AG09309 (cell line): ENCODE results near the gene METAP1.

ENCODE experiments used
- DNase-seq: peaks from one replicate; pipeline ENCODE4 v3.0.0-alpha.2; 2010; ENCODE audit warnings: low read depth
- H3K4me3 ChIP-seq: 2 replicates; pipeline ENCODE4 v1.5.1; 2011; ENCODE audit warnings: mild to moderate bottlenecking, low read depth, low read length, moderate library complexity; ENCODE audit not compliant: control insufficient read depth
- CTCF ChIP-seq: IDR thresholded peaks from 2 replicates; pipeline ENCODE4 v1.5.1; 2011; ENCODE audit warnings: mild to moderate bottlenecking, low read depth, low read length, inconsistent platforms; ENCODE audit not compliant: insufficient read depth, control insufficient read depth; ENCODE audit errors: missing control alignments

METAP1 gene

GRCh38 chr4:98959411-98959810 lies 36.1 kb upstream of the METAP1 start:
- no peak overlapping the region for H3K4me3 ChIP-seq
- TF ChIP-seq CTCF: no peak
- no peak for DNase-seq

- no peak for DNase-seq
- H3K4me3 ChIP-seq: no peak overlapping the region
- TF ChIP-seq CTCF: no peak
These were observed 33.8 kb upstream of the METAP1 start for GRCh38 chr4:98961770-98962169.

- DNase-seq: no peak
- no peak for TF ChIP-seq CTCF
- H3K4me3 ChIP-seq: no peak overlapping the region
These were observed 31.7 kb upstream of the METAP1 start for GRCh38 chr4:98963538-98964433.

- no peak for DNase-seq
- no peak overlapping the region for H3K4me3 ChIP-seq
- no peak for TF ChIP-seq CTCF
These were observed 28.6 kb upstream of the METAP1 start for GRCh38 chr4:98966926-98967325.

- DNase-seq: no peak
- no peak for TF ChIP-seq CTCF
- H3K4me3 ChIP-seq: no peak overlapping the region
These were observed 27.7 kb upstream of the METAP1 start for GRCh38 chr4:98967786-98968329.

GRCh38 chr4:98969878-98970785 lies 25.4 kb upstream of the METAP1 start:
- no peak for DNase-seq
- no peak for TF ChIP-seq CTCF
- no peak overlapping the region for H3K4me3 ChIP-seq
